ENCODE data around the gene LRRC43. TPM values are rescaled to one million over a fixed set of nuclear protein-coding genes. Genes with fewer than 3 reads are reported as not detected.

The LRRC43 gene
- total and polyA plus RNA-seq, 2 experiments from 2014 or later, result 0.45 TPM; not detected in 1

- Histone ChIP-seq H3K27me3 (ENCODE audit: insufficient read depth) (no peaks in the 10 kb centered on the region), H3K4me1 (ENCODE audit: insufficient read depth) (no peaks in the 10 kb centered on the region; the same call in 1 of the 2 replicates), H3K27ac (ENCODE audit: low read depth) (peak overlapping the region; percentile 32; the same call in 1 of the 2 replicates), H2AFZ (no peak overlapping the region), H3K9me2 (ENCODE audit: insufficient read depth) (no peaks in the 10 kb centered on the region), H3K36me3 (ENCODE audit: insufficient read depth) (no peaks in the 10 kb centered on the region), H3K4me2 (no peak overlapping the region), H3K79me2 (replicated peaks; ENCODE audit: insufficient read depth) (no peaks in the 10 kb centered on the region), H3F3A (replicated peaks; ENCODE audit: low read depth) (peaks cover 6% of the 10 kb centered on the region; the same call in 1 of the 2 replicates), H4K20me1 (replicated peaks; ENCODE audit: insufficient read depth) (peaks cover 8% of the 10 kb centered on the region; the same call in 1 of the 2 replicates), H3K4me3 (no peak overlapping the region)
- Mint-ChIP-seq H3K4me1 (peaks cover 6% of the 10 kb centered on the region; the same call in 1 of the 3 replicates), H3K27me3 (ENCODE audit: insufficient read depth, low read depth, poor library complexity) (peaks cover 6% of the 10 kb centered on the region), H3K36me3 (ENCODE audit: low read depth) (peaks cover 17% of the 10 kb centered on the region), H3K4me3 (no peak overlapping the region), H3K9me3 (no peaks in the 10 kb centered on the region), H3K27ac (no peak overlapping the region)
- peak; percentile 8; the same call in 1 of the 3 replicates for ATAC-seq
- DNase-seq (ENCODE audit: low spot score), result peak; percentile 73
- peak; percentile 44 to 72 for TF ChIP-seq CTCF (conservative IDR thresholded peaks at IDR 0.05; ENCODE audit: low read depth in 2 of 2)
- TF ChIP-seq ZNF331 (CRISPR knock-in tag; IDR thresholded peaks at IDR 0.05; ENCODE audit: low read depth), result no peak
- TF ChIP-seq, protein P1, sequence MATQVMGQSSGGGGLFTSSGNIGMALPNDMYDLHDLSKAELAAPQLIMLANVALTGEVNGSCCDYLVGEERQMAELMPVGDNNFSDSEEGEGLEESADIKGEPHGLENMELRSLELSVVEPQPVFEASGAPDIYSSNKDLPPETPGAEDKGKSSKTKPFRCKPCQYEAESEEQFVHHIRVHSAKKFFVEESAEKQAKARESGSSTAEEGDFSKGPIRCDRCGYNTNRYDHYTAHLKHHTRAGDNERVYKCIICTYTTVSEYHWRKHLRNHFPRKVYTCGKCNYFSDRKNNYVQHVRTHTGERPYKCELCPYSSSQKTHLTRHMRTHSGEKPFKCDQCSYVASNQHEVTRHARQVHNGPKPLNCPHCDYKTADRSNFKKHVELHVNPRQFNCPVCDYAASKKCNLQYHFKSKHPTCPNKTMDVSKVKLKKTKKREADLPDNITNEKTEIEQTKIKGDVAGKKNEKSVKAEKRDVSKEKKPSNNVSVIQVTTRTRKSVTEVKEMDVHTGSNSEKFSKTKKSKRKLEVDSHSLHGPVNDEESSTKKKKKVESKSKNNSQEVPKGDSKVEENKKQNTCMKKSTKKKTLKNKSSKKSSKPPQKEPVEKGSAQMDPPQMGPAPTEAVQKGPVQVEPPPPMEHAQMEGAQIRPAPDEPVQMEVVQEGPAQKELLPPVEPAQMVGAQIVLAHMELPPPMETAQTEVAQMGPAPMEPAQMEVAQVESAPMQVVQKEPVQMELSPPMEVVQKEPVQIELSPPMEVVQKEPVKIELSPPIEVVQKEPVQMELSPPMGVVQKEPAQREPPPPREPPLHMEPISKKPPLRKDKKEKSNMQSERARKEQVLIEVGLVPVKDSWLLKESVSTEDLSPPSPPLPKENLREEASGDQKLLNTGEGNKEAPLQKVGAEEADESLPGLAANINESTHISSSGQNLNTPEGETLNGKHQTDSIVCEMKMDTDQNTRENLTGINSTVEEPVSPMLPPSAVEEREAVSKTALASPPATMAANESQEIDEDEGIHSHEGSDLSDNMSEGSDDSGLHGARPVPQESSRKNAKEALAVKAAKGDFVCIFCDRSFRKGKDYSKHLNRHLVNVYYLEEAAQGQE (IDR thresholded peaks at IDR 0.05; ENCODE audit: unreplicated experiment), result no peak
- TF ChIP-seq NANOG (IDR thresholded peaks at IDR 0.05; ENCODE audit: borderline replicate concordance), result no peak
- TF ChIP-seq ZNF114 (CRISPR knock-in tag; IDR thresholded peaks at IDR 0.05), result no peak
These were observed 49.6 kb upstream of the LRRC43 start for GRCh38 chr12:122133192-122133950.

DNA sequence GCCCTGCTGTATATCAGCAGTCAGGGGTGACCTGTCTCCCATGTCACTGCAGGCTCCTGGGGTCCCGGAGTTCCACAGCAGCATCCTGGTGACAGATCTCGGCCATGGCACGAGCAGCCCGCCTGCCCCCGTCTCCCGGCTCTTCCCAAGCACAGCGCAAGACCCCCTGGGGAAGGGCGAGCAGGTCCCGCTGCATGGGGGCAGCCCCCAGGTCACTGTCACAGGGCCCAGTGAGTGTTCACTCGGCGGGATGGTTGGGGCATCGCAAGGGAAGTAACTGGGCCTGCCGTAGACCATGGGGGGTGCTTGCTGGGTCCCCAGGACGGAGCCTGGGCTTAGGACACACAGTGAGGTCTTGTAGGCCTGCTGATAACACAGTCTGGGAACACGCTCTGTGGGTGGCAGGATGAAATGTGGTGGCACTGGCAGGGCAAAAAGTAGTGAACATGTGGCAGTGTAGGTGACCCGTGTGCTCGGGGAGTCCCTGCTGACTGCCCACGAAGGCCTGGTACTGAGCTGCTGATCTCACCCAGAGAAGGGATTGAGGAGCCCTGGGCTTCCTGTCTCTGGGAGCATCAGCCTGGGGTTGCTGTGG is 47.4 kb upstream of the LRRC43 start:
- H3K4me3 ChIP-seq, result no peak overlapping the region
- H3K9me2 ChIP-seq (ENCODE audit: insufficient read depth), result no peaks in the 10 kb centered on the region
- H3K27me3 ChIP-seq (ENCODE audit: insufficient read depth), result no peaks in the 10 kb centered on the region
- Mint-ChIP-seq H3K27ac (no peak overlapping the region), H3K4me1 (peaks cover 6% of the 10 kb centered on the region; the same call in 2 of the 3 replicates), H3K4me3 (no peak overlapping the region), H3K36me3 (ENCODE audit: low read depth) (peaks cover 17% of the 10 kb centered on the region), H3K9me3 (peaks cover 1% of the 10 kb centered on the region; the same call in 2 of the 3 replicates), H3K27me3 (ENCODE audit: insufficient read depth, low read depth, poor library complexity) (peaks cover 5% of the 10 kb centered on the region)
- ATAC-seq (no peak), DNase-seq (ENCODE audit: low spot score) (no peak)
- H3K36me3 ChIP-seq (ENCODE audit: insufficient read depth), result no peaks in the 10 kb centered on the region
- no peaks in the 10 kb centered on the region; the same call in 1 of the 2 replicates for H3K4me1 ChIP-seq (ENCODE audit: insufficient read depth)
- H4K20me1 ChIP-seq (replicated peaks; ENCODE audit: insufficient read depth), result peaks cover 8% of the 10 kb centered on the region; the same call in 1 of the 2 replicates
- no peaks in the 10 kb centered on the region for H3K79me2 ChIP-seq (replicated peaks; ENCODE audit: insufficient read depth)
- no peak overlapping the region for H3K4me2 ChIP-seq
- peaks cover 4% of the 10 kb centered on the region; the same call in 1 of the 2 replicates for H3F3A ChIP-seq (replicated peaks; ENCODE audit: low read depth)
- H3K27ac ChIP-seq (ENCODE audit: low read depth), result no peak overlapping the region
- no peak overlapping the region for H2AFZ ChIP-seq
- TF ChIP-seq STAT1 (IDR thresholded peaks at IDR 0.05; ENCODE audit: unreplicated experiment) (no peak), CREB1 (CRISPR knock-in tag; IDR thresholded peaks at IDR 0.05; ENCODE audit: low read depth) (no peak), ZNF114 (CRISPR knock-in tag; IDR thresholded peaks at IDR 0.05) (no peak), ZNF462 (CRISPR knock-in tag; IDR thresholded peaks at IDR 0.05) (no peak)

All from GM23338 (cell line).